Endodermal cell (in vitro differentiated cells): ENCODE data around the gene MAD2L2. TPM values are rescaled to one million over a fixed set of nuclear protein-coding genes. Genes with fewer than 3 reads are reported as not detected.

Experiments
- DNase-seq: peaks from one replicate; pipeline ENCODE4 v3.0.0-alpha.2; 2017
- H3K27ac ChIP-seq: 2 replicates; pipeline ENCODE4 v1.5.1; 2013; ENCODE audit warnings: mild to moderate bottlenecking, low read depth, low read length, moderate library complexity
- H3K27me3 ChIP-seq: 2 replicates; pipeline ENCODE4 v1.6.1; 2013; ENCODE audit warnings: mild to moderate bottlenecking, low read length, moderate library complexity; ENCODE audit not compliant: insufficient read depth, control insufficient read depth, poor library complexity, severe bottlenecking
- H3K36me3 ChIP-seq: 2 replicates; pipeline ENCODE4 v1.7.0; 2013; ENCODE audit warnings: mild to moderate bottlenecking, low read length, moderate library complexity; ENCODE audit not compliant: control insufficient read depth, insufficient read depth
- H3K4me1 ChIP-seq: one replicate; pipeline ENCODE4 v1.7.0; 2013; ENCODE audit warnings: low read length; ENCODE audit not compliant: control insufficient read depth, insufficient read depth
- H3K4me3 ChIP-seq: 2 replicates; pipeline ENCODE4 v1.5.1; 2013; ENCODE audit warnings: mild to moderate bottlenecking, low read length, moderate library complexity
- H3K9ac ChIP-seq: 2 replicates; pipeline ENCODE4 v1.6.1; 2013; ENCODE audit warnings: mild to moderate bottlenecking, low read length, moderate library complexity; ENCODE audit not compliant: poor library complexity, severe bottlenecking; ENCODE audit errors: extremely low read depth
- H3K9me3 ChIP-seq: 2 replicates; pipeline ENCODE4 v1.6.1; 2013; ENCODE audit warnings: mild to moderate bottlenecking, low read length, moderate library complexity; ENCODE audit not compliant: control insufficient read depth
- H3K27ac Mint-ChIP-seq: 2 replicates; pipeline ENCODE4 v1.8.0; 2020; ENCODE audit warnings: mixed read lengths
- H3K27me3 Mint-ChIP-seq: 2 replicates; pipeline ENCODE4 v1.8.0; 2021; ENCODE audit warnings: mild to moderate bottlenecking, mixed read lengths; ENCODE audit not compliant: insufficient read depth
- H3K36me3 Mint-ChIP-seq: 2 replicates; pipeline ENCODE4 v1.8.0; 2020; ENCODE audit warnings: low read depth, mixed read lengths
- H3K4me1 Mint-ChIP-seq: 2 replicates; pipeline ENCODE4 v1.8.0; 2020; ENCODE audit warnings: mixed read lengths
- H3K4me3 Mint-ChIP-seq: 2 replicates; pipeline ENCODE4 v1.8.0; 2020; ENCODE audit warnings: mild to moderate bottlenecking, moderate library complexity, mixed read lengths
- H3K9me3 Mint-ChIP-seq: 2 replicates; pipeline ENCODE4 v1.8.0; 2020; ENCODE audit warnings: mild to moderate bottlenecking, mixed read lengths
- CTCF ChIP-seq: fragments of 200-600 bp; sonication (generic); conservative IDR thresholded peaks from 2 replicates; pipeline ENCODE4 v1.5.0; 2021; ENCODE audit warnings: antibody characterized with exemption, mild to moderate bottlenecking
- whole genome bisulfite sequencing, 2 experiments: methylation state at CpG; one replicate each; pipeline versions ENCODE4 v1.1.5 to v1.1.7; 2013; ENCODE audit warnings: missing lambda C conversion rate in 2 of 2, mixed read lengths in 1 of 2; ENCODE audit not compliant: insufficient coverage in 1 of 2, insufficient read length in 1 of 2; 5-methylcytosine and 5-hydroxymethylcytosine counted together
- total RNA-seq, 2 donors: library from RNA; stranded (reverse); fragmentation: NEBNext Ultra II Directional in 1 of 2; extraction: Animal tissue kit (Norgen Biotek cat#: 25700) in 1 of 2; gene quantifications; 2 replicates in 1 of 2; 3 replicates in 1 of 2; pipeline ENCODE4 v1.2.1, GENCODE V29; 2021

The MAD2L2 gene
- total RNA-seq, 2 donors from 2014 or later: 128 to 132 TPM

GRCh38 chr1:11670747-11671146, 10.2 kb downstream of the MAD2L2 start:
- Mint-ChIP-seq H3K9me3 (no peaks in the 10 kb centered on the region), H3K27me3 (no peaks in the 10 kb centered on the region), H3K36me3 (peaks cover 55% of the 10 kb centered on the region), H3K4me3 (no peak overlapping the region), H3K27ac (no peak overlapping the region), H3K4me1 (no peaks in the 10 kb centered on the region)
- Histone ChIP-seq H3K4me3 (no peak overlapping the region), H3K9me3 (no peaks in the 10 kb centered on the region), H3K9ac (no peak overlapping the region), H3K27me3 (no peaks in the 10 kb centered on the region), H3K36me3 (peaks cover 21% of the 10 kb centered on the region), H3K27ac (no peak overlapping the region), H3K4me1 (no peaks in the 10 kb centered on the region)
- WGBS, 2 experiments: 91 to 100% methylated on average over 5 to 6 of the region's 6 CpGs
- no peak for DNase-seq
- TF ChIP-seq CTCF: no peak

- no peaks in the 10 kb centered on the region for H3K4me1 ChIP-seq
- H3K4me3 ChIP-seq: no peak overlapping the region
- no peak for TF ChIP-seq CTCF
- Mint-ChIP-seq H3K27ac (no peak overlapping the region), H3K9me3 (no peaks in the 10 kb centered on the region), H3K4me3 (no peak overlapping the region), H3K4me1 (no peaks in the 10 kb centered on the region), H3K36me3 (peaks cover 38% of the 10 kb centered on the region), H3K27me3 (peaks cover 4% of the 10 kb centered on the region)
- DNase-seq: peak; percentile 52
- H3K9ac ChIP-seq: no peak overlapping the region
- no peaks in the 10 kb centered on the region for H3K9me3 ChIP-seq
- WGBS, 2 experiments: 92 to 94% methylated on average over 13 to 14 of the region's 14 CpGs
- peaks cover 3% of the 10 kb centered on the region for H3K27me3 ChIP-seq
- H3K36me3 ChIP-seq: peaks cover 3% of the 10 kb centered on the region
- H3K27ac ChIP-seq: no peak overlapping the region
Observed at GRCh38 chr1:11668516-11668915, 12.4 kb downstream of the MAD2L2 start.

GRCh38 chr1:11664336-11665065, 16.4 kb downstream of the MAD2L2 start:
- H3K9ac ChIP-seq: no peak overlapping the region
- peaks cover 39% of the 10 kb centered on the region for H3K36me3 Mint-ChIP-seq

More at GRCh38 chr1:11664336-11665065, 16.4 kb downstream of the MAD2L2 start:
- peak; percentile 12 for TF ChIP-seq CTCF
- H3K4me1 Mint-ChIP-seq: peaks cover 3% of the 10 kb centered on the region
- no peaks in the 10 kb centered on the region for H3K9me3 Mint-ChIP-seq
- H3K4me3 Mint-ChIP-seq: peak overlapping the region; percentile 55
- no peaks in the 10 kb centered on the region for H3K36me3 ChIP-seq
- H3K4me1 ChIP-seq: no peaks in the 10 kb centered on the region
- peaks cover 6% of the 10 kb centered on the region for H3K27me3 ChIP-seq
- peak; percentile 84 for DNase-seq
- peak overlapping the region; percentile 73 for H3K4me3 ChIP-seq
- H3K27ac ChIP-seq: no peak overlapping the region
- no peaks in the 10 kb centered on the region for H3K9me3 ChIP-seq
- 9 to 10% methylated on average over 28 to 66 of the region's 66 CpGs for WGBS, 2 experiments
- no peak overlapping the region for H3K27ac Mint-ChIP-seq
- peaks cover 21% of the 10 kb centered on the region for H3K27me3 Mint-ChIP-seq
